H1 (cell line): ENCODE measurements around the gene CDH16. TPM values are rescaled to one million over a fixed set of nuclear protein-coding genes. Genes with fewer than 3 reads are reported as not detected.

Experiments
- CBX8 ChIP-seq: fragments of 300-800, 300-1000 bp; sonication (generic); IDR thresholded peaks from 2 replicates; pipeline ENCODE4 v1.7.1; 2016; ENCODE audit warnings: low read depth, low read length, borderline replicate concordance
- FOSL1 ChIP-seq: IDR thresholded peaks from 2 replicates; pipeline ENCODE4 v1.6.1; 2011; ENCODE audit warnings: mild to moderate bottlenecking, low read depth, low read length, moderate library complexity; ENCODE audit not compliant: insufficient read depth
- GTF2F1 ChIP-seq: IDR thresholded peaks from 2 replicates; pipeline ENCODE4 v1.6.1; 2012; ENCODE audit warnings: low read depth, low read length, improper control_type of control experiment, borderline replicate concordance
- NANOG ChIP-seq: IDR thresholded peaks from 2 replicates; pipeline ENCODE4 v1.6.1; 2011; ENCODE audit warnings: low read length, low read depth, mild to moderate bottlenecking, inconsistent platforms; ENCODE audit not compliant: insufficient read depth, poor library complexity, severe bottlenecking
- POLR2A ChIP-seq, 2 experiments: IDR thresholded peaks; 1 replicate in 1 of 2; 2 replicates in 1 of 2; pipeline ENCODE4 v1.6.1; 2011; ENCODE audit warnings: low read depth in 2 of 2, low read length in 2 of 2, mild to moderate bottlenecking in 2 of 2; ENCODE audit errors: control extremely low read depth in 1 of 2
- RXRA ChIP-seq: IDR thresholded peaks from 2 replicates; pipeline ENCODE4 v1.6.1; 2011; ENCODE audit warnings: low read depth, mild to moderate bottlenecking, low read length, moderate library complexity; ENCODE audit not compliant: insufficient read depth
- SP4 ChIP-seq: IDR thresholded peaks from 2 replicates; pipeline ENCODE4 v1.6.1; 2012; ENCODE audit warnings: low read length, inconsistent platforms
- polyA plus RNA-seq, 7 experiments: library from polyadenylated mRNA; depleted of rRNA in 3 of 7; stranded (reverse) in 5 of 7; unstranded in 2 of 7; fragments of >200 nt in 5 of 7; fragments of 200-250 nt in 2 of 7; gene quantifications; 1 replicate in 5 of 7; 2 replicates in 1 of 7; 4 replicates in 1 of 7; pipeline versions ENCODE4 v1.2.1 to v1.2.3, GENCODE V29; 2011 to 2013; ENCODE audit warnings: missing spikeins in 2 of 7, mixed read lengths in 2 of 7
- total RNA-seq: library from RNA; stranded (reverse); fragmentation: NEBNext Ultra II Directional; extraction: Animal tissue kit (Norgen Biotek cat#: 25700); gene quantifications from 2 replicates; pipeline ENCODE4 v1.2.1, GENCODE V29; 2021
- TF ChIP-seq, protein P1 (sequence below): IDR thresholded peaks from 2 replicates; pipeline ENCODE4 v1.6.1; 2011; ENCODE audit warnings: low read length, improper control_type of control experiment

Gene CDH16
- total and polyA plus RNA-seq, 2 of the 8 experiments (the other 6 are each of a cell fraction or from before 2014, with no cell fraction given), result not detected

- TF ChIP-seq RXRA, result no peak
- no peak for TF ChIP-seq SP4
- TF ChIP-seq, protein P1, sequence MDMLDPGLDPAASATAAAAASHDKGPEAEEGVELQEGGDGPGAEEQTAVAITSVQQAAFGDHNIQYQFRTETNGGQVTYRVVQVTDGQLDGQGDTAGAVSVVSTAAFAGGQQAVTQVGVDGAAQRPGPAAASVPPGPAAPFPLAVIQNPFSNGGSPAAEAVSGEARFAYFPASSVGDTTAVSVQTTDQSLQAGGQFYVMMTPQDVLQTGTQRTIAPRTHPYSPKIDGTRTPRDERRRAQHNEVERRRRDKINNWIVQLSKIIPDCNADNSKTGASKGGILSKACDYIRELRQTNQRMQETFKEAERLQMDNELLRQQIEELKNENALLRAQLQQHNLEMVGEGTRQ, result no peak
- no peak for TF ChIP-seq FOSL1
- no peak for TF ChIP-seq GTF2F1
- TF ChIP-seq NANOG, result no peak
- TF ChIP-seq CBX8, result no peak
- no peak for TF ChIP-seq POLR2A (IDR thresholded peaks at IDR 0.05; ENCODE audit: control extremely low read depth in 1 of 2, low read depth in 2 of 2, low read length in 2 of 2)
Measured at GRCh38 chr16:66950971-66951790, 32.5 kb upstream of the CDH16 start (continued).
